Suprapubic skin (tissue), 4 donors: ENCODE data around the gene GPR62.

ENCODE experiments used
- POLR2A ChIP-seq, 2 donors: fragments of 450-650 bp; IDR thresholded peaks; one replicate each; pipeline ENCODE4 v1.6.1; 2017; ENCODE audit warnings: antibody characterized with exemption in 2 of 2, mild to moderate bottlenecking in 2 of 2, moderate library complexity in 2 of 2
- POLR2AphosphoS5 ChIP-seq, 3 donors: sonication (generic); formaldehyde crosslinking; IDR thresholded peaks; one replicate each; pipeline ENCODE4 v1.6.1; 2017; ENCODE audit warnings: antibody characterized with exemption in 3 of 3
- TF ChIP-seq, protein P1 (sequence below), 2 donors: fragments of 200-600 bp in 1 of 2; fragments of 450-650 bp in 1 of 2; sonication (generic) in 1 of 2; IDR thresholded peaks; one replicate each; pipeline ENCODE4 v1.5.1; 2016 to 2019; ENCODE audit warnings: antibody characterized with exemption in 2 of 2, mild to moderate bottlenecking in 1 of 2, moderate library complexity in 1 of 2

DNA sequence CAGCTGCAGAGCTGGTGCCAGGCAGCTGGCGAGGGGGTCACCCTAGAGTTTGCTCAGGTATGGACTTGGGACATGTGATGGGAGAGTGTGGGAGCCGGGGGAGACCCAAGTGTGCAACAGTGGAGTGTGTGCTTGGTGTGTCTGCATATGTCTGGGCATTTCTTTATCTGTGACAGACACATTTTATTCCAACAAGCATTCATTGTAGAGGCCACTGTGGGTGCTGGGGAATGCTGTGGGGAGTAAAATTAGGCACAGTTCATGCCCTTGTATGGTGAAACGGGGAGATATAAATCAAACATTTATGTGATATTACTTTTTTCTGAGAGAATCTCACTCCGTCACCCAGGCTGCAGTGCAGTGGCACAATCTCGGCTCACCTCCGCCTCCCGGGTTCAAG lies 32.4 kb downstream of the GPR62 start:
- TF ChIP-seq, protein P1, sequence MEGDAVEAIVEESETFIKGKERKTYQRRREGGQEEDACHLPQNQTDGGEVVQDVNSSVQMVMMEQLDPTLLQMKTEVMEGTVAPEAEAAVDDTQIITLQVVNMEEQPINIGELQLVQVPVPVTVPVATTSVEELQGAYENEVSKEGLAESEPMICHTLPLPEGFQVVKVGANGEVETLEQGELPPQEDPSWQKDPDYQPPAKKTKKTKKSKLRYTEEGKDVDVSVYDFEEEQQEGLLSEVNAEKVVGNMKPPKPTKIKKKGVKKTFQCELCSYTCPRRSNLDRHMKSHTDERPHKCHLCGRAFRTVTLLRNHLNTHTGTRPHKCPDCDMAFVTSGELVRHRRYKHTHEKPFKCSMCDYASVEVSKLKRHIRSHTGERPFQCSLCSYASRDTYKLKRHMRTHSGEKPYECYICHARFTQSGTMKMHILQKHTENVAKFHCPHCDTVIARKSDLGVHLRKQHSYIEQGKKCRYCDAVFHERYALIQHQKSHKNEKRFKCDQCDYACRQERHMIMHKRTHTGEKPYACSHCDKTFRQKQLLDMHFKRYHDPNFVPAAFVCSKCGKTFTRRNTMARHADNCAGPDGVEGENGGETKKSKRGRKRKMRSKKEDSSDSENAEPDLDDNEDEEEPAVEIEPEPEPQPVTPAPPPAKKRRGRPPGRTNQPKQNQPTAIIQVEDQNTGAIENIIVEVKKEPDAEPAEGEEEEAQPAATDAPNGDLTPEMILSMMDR (IDR thresholded peaks at IDR 0.05), result no peak
- TF ChIP-seq POLR2A (IDR thresholded peaks at IDR 0.05) (no peak), POLR2AphosphoS5 (IDR thresholded peaks at IDR 0.05) (no peak)
